NT2/D1 (cell line): ENCODE results near the gene DNAJC2.
"Not testable (repeated sequence)": the region's sequence is repeated elsewhere in the genome, so short reads cannot be mapped to it uniquely, and the experiment has no call there.

ENCODE experiments used
- DNase-seq: peaks from one replicate; pipeline ENCODE4 v3.0.0-alpha.2; 2011; ENCODE audit warnings: low read depth, low spot score
- H3K27me3 ChIP-seq: 2 replicates; pipeline ENCODE4 v1.6.0; 2011; ENCODE audit warnings: mild to moderate bottlenecking; ENCODE audit not compliant: insufficient read length, insufficient read depth
- H3K36me3 ChIP-seq: 2 replicates; pipeline ENCODE4 v1.6.1; 2011; ENCODE audit warnings: mild to moderate bottlenecking, low read length, mixed read lengths; ENCODE audit not compliant: insufficient read depth, insufficient read length
- H3K4me1 ChIP-seq: 2 replicates; pipeline ENCODE4 v1.5.1; 2011; ENCODE audit not compliant: insufficient read depth, insufficient read length
- H3K4me3 ChIP-seq: 2 replicates; pipeline ENCODE4 v1.5.1; 2011; ENCODE audit warnings: low read depth; ENCODE audit not compliant: insufficient read length
- H3K9ac ChIP-seq: 2 replicates; pipeline ENCODE4 v1.6.0; 2011; ENCODE audit warnings: low read depth; ENCODE audit not compliant: insufficient read length
- H3K9me3 ChIP-seq: 2 replicates; pipeline ENCODE4 v1.5.1; 2011; ENCODE audit warnings: mild to moderate bottlenecking, low read length; ENCODE audit not compliant: insufficient read depth
- SUZ12 ChIP-seq: IDR thresholded peaks from 2 replicates; pipeline ENCODE4 v1.6.1; 2011; ENCODE audit not compliant: insufficient read length, insufficient read depth; ENCODE audit errors: extremely low read depth
- YY1 ChIP-seq: IDR thresholded peaks from 2 replicates; pipeline ENCODE4 v1.6.1; 2011; ENCODE audit not compliant: insufficient read length, insufficient read depth
- ZNF274 ChIP-seq: IDR thresholded peaks from 2 replicates; pipeline ENCODE4 v1.6.1; 2011; ENCODE audit warnings: mild to moderate bottlenecking, low read depth, low read length

The DNAJC2 gene

DNA sequence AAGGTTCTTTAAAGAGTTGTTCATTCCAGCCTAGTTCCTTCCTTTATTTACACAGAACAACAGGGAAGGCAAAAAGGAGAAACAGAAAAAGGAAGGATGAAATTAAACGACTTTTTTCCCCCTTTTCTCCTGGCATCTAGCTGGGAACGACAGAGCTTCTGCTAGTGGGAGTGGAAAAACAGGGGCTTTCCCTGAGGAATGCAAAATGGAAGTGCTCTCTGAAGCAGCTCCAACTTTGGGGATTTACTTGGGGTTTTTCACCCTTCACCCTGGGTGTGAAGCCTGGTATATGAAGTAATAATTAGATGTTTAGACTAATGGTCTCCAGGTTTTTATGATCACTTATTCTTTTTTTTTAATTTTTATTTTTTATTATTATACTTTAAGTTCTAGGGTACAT lies 43.1 kb downstream of the DNAJC2 start:
- TF ChIP-seq SUZ12 (no peak), YY1 (no peak)
- H3K9me3 ChIP-seq = no peaks in the 10 kb centered on the region
- H3K4me1 ChIP-seq = no peaks in the 10 kb centered on the region
- H3K9ac ChIP-seq = no peak overlapping the region
- H3K27me3 ChIP-seq = no peaks in the 10 kb centered on the region
- H3K4me3 ChIP-seq = no peak overlapping the region
- H3K36me3 ChIP-seq = peaks cover 68% of the 10 kb centered on the region
- no peak for DNase-seq

DNA sequence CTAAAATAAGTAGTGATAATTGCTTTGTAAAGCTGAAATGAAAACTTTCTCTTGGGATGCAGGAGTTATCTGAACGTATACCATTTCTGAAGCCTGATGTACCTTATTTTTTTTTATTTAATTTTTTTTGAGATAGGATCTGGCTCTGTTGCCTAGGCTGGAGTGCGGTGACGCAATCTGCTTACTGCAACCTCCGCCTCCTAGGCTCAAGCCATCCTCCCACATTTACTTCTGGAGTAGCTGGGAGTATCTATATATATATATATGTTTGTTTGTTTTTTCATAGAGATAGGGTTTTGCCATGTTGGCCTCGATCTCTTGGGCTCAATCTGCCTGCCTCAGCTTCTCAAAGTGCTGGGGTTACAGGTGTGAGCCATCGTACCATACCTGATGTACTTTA lies 44.9 kb downstream of the DNAJC2 start:
- TF ChIP-seq SUZ12 (no peak), YY1 (no peak), ZNF274 (no peak)
- Histone ChIP-seq H3K36me3 (peaks cover 54% of the 10 kb centered on the region), H3K9me3 (no peaks in the 10 kb centered on the region), H3K4me3 (no peak overlapping the region), H3K4me1 (no peaks in the 10 kb centered on the region), H3K27me3 (no peaks in the 10 kb centered on the region), H3K9ac (no peak overlapping the region)
- DNase-seq = no peak

DNA sequence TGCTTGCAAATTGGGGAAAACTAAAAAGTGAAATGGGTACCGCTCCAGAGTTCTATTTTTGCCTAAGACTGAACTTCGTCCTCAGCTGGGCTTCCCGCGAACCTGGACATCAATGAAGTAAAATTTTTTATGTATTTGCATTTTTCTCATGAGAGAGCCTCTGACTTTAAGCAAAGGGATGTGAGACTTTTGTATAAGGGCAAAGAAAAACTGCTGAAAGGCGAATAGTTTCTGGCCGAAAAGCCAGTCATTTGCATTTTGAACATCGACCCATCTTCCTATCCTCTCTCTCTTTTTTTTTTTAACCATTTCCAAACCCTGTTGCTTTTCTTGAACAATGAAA lies 46.8 kb downstream of the DNAJC2 start:
- Histone ChIP-seq H3K4me3 (peak overlapping the region; percentile 87), H3K9ac (peak overlapping the region; percentile 93), H3K27me3 (no peaks in the 10 kb centered on the region), H3K9me3 (no peaks in the 10 kb centered on the region), H3K36me3 (peaks cover 39% of the 10 kb centered on the region), H3K4me1 (no peaks in the 10 kb centered on the region)
- TF ChIP-seq ZNF274 (no peak), SUZ12 (no peak), YY1 (no peak)
- no peak for DNase-seq

DNA sequence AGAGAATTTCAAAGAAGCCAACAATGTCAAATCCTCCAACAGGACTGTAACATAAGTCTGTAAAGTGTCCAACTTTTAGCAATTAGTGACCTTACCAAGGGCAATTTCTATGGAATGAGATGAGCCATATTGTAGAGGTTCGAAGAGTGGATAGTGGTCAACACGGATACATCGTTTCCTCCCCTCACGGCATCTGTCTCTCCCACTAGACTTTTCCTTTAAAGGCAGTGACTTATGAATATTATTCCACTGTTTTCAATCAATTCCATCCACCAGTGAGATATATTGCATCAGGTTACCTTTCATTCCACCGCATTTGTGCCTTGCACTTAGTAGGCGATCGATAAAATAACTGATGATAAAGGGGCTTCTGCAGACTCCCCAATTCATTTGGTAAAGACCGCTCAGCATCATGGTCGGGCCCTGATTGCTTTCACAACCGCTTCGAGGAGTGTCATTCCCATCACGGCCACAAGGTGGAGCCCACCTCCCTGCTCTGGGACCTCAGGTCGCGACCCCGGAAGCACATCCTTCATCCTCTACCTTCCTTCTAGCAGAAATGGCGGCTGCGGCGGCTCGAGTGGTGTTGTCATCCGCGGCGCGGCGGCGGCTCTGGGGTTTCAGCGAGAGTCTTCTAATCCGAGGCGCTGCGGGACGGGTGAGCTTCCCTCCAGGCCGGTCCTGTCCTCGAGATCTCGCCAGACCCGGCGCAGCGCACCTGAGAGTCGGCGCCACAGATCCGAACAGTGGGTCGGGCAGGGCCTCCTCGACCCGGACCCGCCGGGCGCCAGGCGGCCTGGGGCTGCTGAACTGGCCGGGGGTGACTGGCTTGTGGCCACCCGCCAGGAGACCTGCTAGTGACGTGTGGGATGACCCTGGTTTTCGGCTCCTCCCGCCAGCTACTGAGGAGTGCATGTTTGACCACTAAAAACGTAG lies 47.4 kb downstream of the DNAJC2 start, which contains the start of gene PMPCB:
Gene PMPCB (plus strand): TSS at position 535 of the 936 bp plus-strand sequence. CDS start 25 bp downstream, at position 560.
- Histone ChIP-seq H3K9me3 (no peaks in the 10 kb centered on the region), H3K36me3 (peaks cover 33% of the 10 kb centered on the region), H3K4me1 (no peaks in the 10 kb centered on the region), H3K9ac (peak within 1 kb of the TSS; percentile 93), H3K27me3 (no peaks in the 10 kb centered on the region), H3K4me3 (peak within 1 kb of the TSS; percentile 87)
- TF ChIP-seq YY1 (peak; percentile 81), SUZ12 (no peak)
- DNase-seq = peak; percentile 92

GRCh38 chr7:103293526-103293925 lies 51.0 kb downstream of the DNAJC2 start:
- no peak overlapping the region for H3K4me3 ChIP-seq
- peaks cover 2% of the 10 kb centered on the region for H3K36me3 ChIP-seq
- no peak for TF ChIP-seq SUZ12
- no peak for TF ChIP-seq YY1
- TF ChIP-seq ZNF274 = no peak
- no peaks in the 10 kb centered on the region for H3K27me3 ChIP-seq
- H3K9ac ChIP-seq = no peak overlapping the region
- H3K4me1 ChIP-seq = no peaks in the 10 kb centered on the region
- no peak for DNase-seq
- no peaks in the 10 kb centered on the region for H3K9me3 ChIP-seq

DNA sequence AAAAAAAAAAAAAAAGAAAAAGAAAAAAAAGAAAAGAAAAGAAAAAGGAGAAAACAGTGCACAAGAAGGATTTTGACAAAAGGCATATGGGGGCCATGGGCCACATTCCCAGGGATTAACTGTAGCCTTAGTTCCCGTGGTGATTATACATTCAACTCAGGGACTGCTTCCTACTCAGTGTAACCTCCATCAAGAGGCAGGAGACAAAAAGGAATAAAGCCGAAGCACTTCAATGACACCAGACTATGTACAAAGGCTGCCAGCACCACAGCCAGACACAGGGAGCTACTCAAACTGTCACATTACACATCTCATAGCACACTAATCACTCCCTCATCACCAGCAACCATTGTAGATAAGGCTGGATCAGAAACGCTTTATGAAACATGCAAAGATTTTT lies 52.4 kb downstream of the DNAJC2 start:
- DNase-seq = no peak
- TF ChIP-seq SUZ12 = no peak
- TF ChIP-seq YY1 = no peak
- no peak for TF ChIP-seq ZNF274
- no peak overlapping the region for H3K4me3 ChIP-seq
- no peaks in the 10 kb centered on the region for H3K4me1 ChIP-seq
- no peak overlapping the region for H3K9ac ChIP-seq
- H3K9me3 ChIP-seq = no peaks in the 10 kb centered on the region
- H3K36me3 ChIP-seq = no peaks in the 10 kb centered on the region
- H3K27me3 ChIP-seq = no peaks in the 10 kb centered on the region

DNA sequence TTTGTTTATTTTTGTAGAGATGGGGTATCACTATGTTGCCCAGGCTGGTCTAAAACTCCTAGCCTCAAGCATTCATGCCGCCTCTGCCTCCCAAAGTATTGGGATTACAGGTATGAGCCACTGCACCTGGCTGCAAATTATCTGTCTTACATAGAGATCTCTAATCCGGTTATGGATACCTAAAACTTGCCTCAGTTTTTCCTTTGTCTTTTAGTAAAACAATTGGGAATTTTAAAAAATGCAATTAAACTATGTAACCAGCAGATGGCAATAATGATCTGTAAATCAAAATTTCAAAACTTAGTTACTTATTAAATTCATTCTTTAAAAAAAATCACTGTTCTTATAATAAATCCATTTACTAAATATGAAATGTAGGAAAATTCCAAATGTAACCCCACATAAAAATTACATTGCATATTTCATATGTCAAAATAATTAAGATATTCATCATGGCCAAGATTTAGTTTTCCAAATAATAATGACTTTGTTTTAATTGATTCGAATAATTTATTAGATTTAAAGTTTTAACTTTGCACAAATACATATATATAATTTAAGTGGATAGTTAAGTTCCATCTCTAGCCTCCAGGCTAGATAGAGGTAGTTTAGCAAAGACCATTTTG lies 61.7 kb downstream of the DNAJC2 start:
- H3K9ac ChIP-seq, H3K36me3 ChIP-seq, H3K9me3 ChIP-seq, H3K4me1 ChIP-seq, H3K4me3 ChIP-seq, DNase-seq: not testable (repeated sequence)
- H3K27me3 ChIP-seq = peaks cover 19% of the 10 kb centered on the region

GRCh38 chr7:103280803-103281155 lies 63.8 kb downstream of the DNAJC2 start:
- not testable (repeated sequence) for H3K9me3 ChIP-seq, H3K4me1 ChIP-seq, H3K36me3 ChIP-seq, DNase-seq
- Histone ChIP-seq H3K4me3 (peak overlapping the region; percentile 50), H3K9ac (peak overlapping the region; percentile 56), H3K27me3 (peaks cover 19% of the 10 kb centered on the region)

DNA sequence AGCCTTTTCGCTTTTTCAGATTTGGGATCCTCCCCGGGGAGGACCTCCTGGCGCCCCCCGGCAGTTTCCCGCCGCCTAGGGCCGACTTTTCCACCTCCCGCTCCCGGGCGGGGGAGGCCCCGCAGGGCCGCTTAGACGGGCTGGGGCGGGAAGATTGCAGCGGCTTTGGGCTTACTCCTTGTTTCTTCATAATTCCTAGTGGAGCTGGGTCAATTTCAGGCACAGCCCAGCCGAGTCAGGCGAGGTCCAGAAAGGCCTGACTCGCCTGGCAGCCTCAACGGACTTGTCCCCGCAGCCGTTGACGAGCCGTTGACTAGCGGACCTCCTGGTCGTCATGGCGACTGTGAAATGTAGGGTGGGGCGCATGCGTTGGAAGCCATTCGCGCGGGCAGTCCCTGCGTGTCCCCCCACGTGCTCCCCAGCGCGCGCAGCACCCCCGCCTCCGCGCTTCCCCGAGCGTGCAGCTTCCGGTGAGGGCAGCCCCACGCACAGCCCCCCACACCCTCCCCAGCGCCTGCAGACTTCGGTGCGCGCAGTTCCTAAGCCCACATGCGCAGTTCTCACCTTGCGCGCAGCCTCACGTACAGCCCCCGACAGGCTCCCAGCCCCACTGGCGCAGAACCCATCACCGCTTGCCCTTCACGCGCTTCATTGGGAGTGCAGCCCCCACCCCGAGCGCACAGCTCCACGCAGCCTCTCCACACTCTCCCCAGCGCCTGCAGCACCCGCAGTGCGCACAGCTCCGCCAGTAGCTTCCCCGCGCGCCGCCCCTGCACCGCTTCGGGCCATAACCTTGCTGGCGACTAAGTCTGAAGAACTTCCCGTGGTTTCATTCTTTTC lies 64.4 kb downstream of the DNAJC2 start:
- DNase-seq, H3K36me3 ChIP-seq, H3K4me1 ChIP-seq, H3K9me3 ChIP-seq: not testable (repeated sequence)
- Histone ChIP-seq H3K27me3 (peaks cover 19% of the 10 kb centered on the region), H3K4me3 (peak overlapping the region; percentile 50), H3K9ac (peak overlapping the region; percentile 56)

- peaks cover 19% of the 10 kb centered on the region for H3K27me3 ChIP-seq
- H3K36me3 ChIP-seq, H3K4me1 ChIP-seq, H3K9me3 ChIP-seq, DNase-seq: not testable (repeated sequence)
- peak overlapping the region; percentile 50 for H3K4me3 ChIP-seq
- peak overlapping the region; percentile 50 for H3K9ac ChIP-seq
Observed at GRCh38 chr7:103279636-103279962, 65.0 kb downstream of the DNAJC2 start.
